Transverse colon (tissue), 4 donors: ENCODE measurements around the gene AGPS. TPM values are rescaled to one million over a fixed set of nuclear protein-coding genes. Genes with fewer than 3 reads are reported as not detected.

Source experiments
- DNase-seq: peaks from one replicate; pipeline ENCODE4 v3.0.0-alpha.2; 2019
- H3K27ac ChIP-seq, 4 donors: fragments of 200-600 bp; sonication (generic); 2 replicates each; pipeline ENCODE4 v1.5.1; 2016 to 2018; ENCODE audit warnings: inconsistent platforms in 4 of 4
- H3K27me3 ChIP-seq: fragments of 200-600 bp; sonication (generic); 2 replicates; pipeline ENCODE4 v1.5.1; 2017; ENCODE audit warnings: inconsistent platforms
- H3K36me3 ChIP-seq, 4 donors: fragments of 200-600 bp; sonication (generic); 2 replicates each; pipeline ENCODE4 v1.5.1; 2017 to 2019; ENCODE audit warnings: inconsistent platforms in 4 of 4
- H3K4me1 ChIP-seq, 4 donors: fragments of 200-600 bp; sonication (generic); 2 replicates each; pipeline ENCODE4 v1.5.1; 2017 to 2020; ENCODE audit warnings: inconsistent platforms in 4 of 4
- H3K4me3 ChIP-seq, 4 donors: fragments of 200-600 bp; sonication (generic); 1 replicate in 1 of 4; 2 replicates in 3 of 4; pipeline versions ENCODE4 v1.5.1 to v1.6.1; 2017 to 2019; ENCODE audit warnings: inconsistent platforms in 4 of 4
- H3K9me3 ChIP-seq, 2 donors: fragments of 200-600 bp; sonication (generic); 2 replicates each; pipeline ENCODE4 v1.5.1; 2017 to 2019; ENCODE audit warnings: inconsistent platforms in 2 of 2
- EP300 ChIP-seq: sonication (generic); formaldehyde crosslinking; IDR thresholded peaks from one replicate; pipeline ENCODE4 v1.6.1; 2017; ENCODE audit warnings: antibody characterized with exemption, low read depth
- POLR2A ChIP-seq: fragments of 450-650 bp; IDR thresholded peaks from one replicate; pipeline ENCODE4 v1.6.1; 2016; ENCODE audit warnings: antibody characterized with exemption, mild to moderate bottlenecking, moderate library complexity
- POLR2AphosphoS5 ChIP-seq, 3 donors: sonication (generic); formaldehyde crosslinking; IDR thresholded peaks; one replicate each; pipeline ENCODE4 v1.6.1; 2016; ENCODE audit warnings: antibody characterized with exemption in 3 of 3
- WGBS, 2 donors: methylation state at CpG; one replicate each; pipeline ENCODE4 v1.1.5; 2018; ENCODE audit warnings: low coverage in 1 of 2; 5-methylcytosine and 5-hydroxymethylcytosine counted together
- in situ Hi-C, 4 donors: fragments of 200-750 bp; cut with MboI; loops; one replicate each; pipeline versions ENCODE4 v1.15.0 to v1.15.1; 2017; ENCODE audit warnings: low sequenced_read_pairs in 3 of 4, low pct_ligation_motif_present in 1 of 4, low pct_unique_long_range_greater_than_20kb in 1 of 4
- intact Hi-C: fragments of 100-400 bp; cut with DNase I; formaldehyde crosslinking; loops from one replicate; pipeline ENCODE4 v1.15.1; 2023; ENCODE audit warnings: low total_unique reads
- total RNA-seq, 4 donors: library from RNA; depleted of rRNA; stranded (reverse); fragments of >200 nt; gene quantifications; one replicate each; pipeline ENCODE4 v1.1.0, GENCODE V29; 2016
- TF ChIP-seq, protein P1 (sequence below), 5 experiments: fragments of 200-600 bp in 3 of 5; fragments of 450-650 bp in 2 of 5; sonication (generic) in 3 of 5; IDR thresholded peaks; 1 replicate in 2 of 5; 2 replicates in 3 of 5; pipeline ENCODE4 v1.5.1; 2016 to 2017; ENCODE audit warnings: antibody characterized with exemption in 5 of 5, inconsistent platforms in 3 of 5, mild to moderate bottlenecking in 2 of 5, moderate library complexity in 1 of 5

Gene AGPS
- total RNA-seq, 4 donors from 2014 or later, result 15.0 to 81.6 (median 58.1) TPM

DNA sequence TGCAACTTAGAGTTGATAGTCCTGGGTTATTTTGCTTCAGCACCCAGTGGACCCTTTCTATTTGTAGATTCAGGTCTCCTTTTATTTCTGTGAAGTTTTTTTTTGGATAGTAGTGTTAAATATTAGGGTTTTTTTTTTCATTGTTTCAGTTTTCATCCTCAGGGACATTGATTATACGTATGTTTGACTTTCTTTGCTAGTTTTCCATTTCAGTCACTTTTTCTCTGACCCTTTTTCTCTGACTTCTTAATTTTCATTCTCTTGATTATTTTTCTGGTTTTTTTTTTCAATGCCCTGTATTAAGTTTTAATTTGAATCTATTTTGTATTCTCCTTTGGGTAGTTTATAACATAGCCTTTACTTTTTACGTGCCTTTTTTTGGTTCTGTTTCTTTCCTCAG is 79.4 kb downstream of the AGPS start:
- in situ Hi-C loops, result no loop called here
- peaks cover 0 to 8% (median 0%) of the 10 kb centered on the region in 4 donors for H3K4me1 ChIP-seq
- 97 to 100% methylated on average over 2 of the region's 2 CpGs for WGBS, 2 donors
- H3K27ac ChIP-seq, result no peak overlapping the region
- H3K9me3 ChIP-seq, result peaks cover 11 to 14% of the 10 kb centered on the region in 2 donors
- no peak for DNase-seq
- peaks cover 0 to 19% (median 4%) of the 10 kb centered on the region in 4 donors for H3K36me3 ChIP-seq
- H3K4me3 ChIP-seq, result no peak overlapping the region
- no peaks in the 10 kb centered on the region for H3K27me3 ChIP-seq
- TF ChIP-seq POLR2A, result no peak
- no peak for TF ChIP-seq EP300
- no peak for TF ChIP-seq POLR2AphosphoS5 (IDR thresholded peaks at IDR 0.05)
- TF ChIP-seq, protein P1, sequence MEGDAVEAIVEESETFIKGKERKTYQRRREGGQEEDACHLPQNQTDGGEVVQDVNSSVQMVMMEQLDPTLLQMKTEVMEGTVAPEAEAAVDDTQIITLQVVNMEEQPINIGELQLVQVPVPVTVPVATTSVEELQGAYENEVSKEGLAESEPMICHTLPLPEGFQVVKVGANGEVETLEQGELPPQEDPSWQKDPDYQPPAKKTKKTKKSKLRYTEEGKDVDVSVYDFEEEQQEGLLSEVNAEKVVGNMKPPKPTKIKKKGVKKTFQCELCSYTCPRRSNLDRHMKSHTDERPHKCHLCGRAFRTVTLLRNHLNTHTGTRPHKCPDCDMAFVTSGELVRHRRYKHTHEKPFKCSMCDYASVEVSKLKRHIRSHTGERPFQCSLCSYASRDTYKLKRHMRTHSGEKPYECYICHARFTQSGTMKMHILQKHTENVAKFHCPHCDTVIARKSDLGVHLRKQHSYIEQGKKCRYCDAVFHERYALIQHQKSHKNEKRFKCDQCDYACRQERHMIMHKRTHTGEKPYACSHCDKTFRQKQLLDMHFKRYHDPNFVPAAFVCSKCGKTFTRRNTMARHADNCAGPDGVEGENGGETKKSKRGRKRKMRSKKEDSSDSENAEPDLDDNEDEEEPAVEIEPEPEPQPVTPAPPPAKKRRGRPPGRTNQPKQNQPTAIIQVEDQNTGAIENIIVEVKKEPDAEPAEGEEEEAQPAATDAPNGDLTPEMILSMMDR (IDR thresholded peaks at IDR 0.05), result no peak
- intact Hi-C loops, result no loop called here

DNA sequence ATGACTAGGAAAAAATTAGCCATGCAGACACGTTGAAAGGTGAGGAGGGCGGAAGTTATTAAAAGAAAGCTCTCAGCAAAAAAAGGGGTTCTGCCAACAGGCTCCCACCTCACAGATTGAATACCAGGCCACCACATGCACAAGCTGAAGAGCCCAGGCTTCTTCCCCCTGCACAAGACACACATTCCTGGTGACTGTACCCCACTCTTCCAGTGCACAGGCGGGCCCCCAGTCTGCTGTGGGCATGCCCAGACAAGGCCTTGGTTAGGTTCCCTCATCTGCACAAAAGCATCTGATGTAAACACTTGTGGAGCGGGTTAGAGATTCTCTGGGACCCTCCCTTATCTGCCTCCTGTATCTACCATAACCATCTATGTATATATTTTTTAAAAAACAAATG is 81.7 kb downstream of the AGPS start:
- Histone ChIP-seq H3K4me1 (no peaks in the 10 kb centered on the region), H3K9me3 (peaks cover 11 to 20% of the 10 kb centered on the region in 2 donors), H3K36me3 (peaks cover 0 to 25% (median 4%) of the 10 kb centered on the region in 4 donors), H3K27ac (no peak overlapping the region), H3K4me3 (no peak overlapping the region), H3K27me3 (no peaks in the 10 kb centered on the region)
- TF ChIP-seq POLR2AphosphoS5 (IDR thresholded peaks at IDR 0.05) (no peak), EP300 (no peak), POLR2A (no peak)
- TF ChIP-seq, protein P1 (IDR thresholded peaks at IDR 0.05), result no peak
- DNase-seq, result no peak
- WGBS, 2 donors, result 97 to 98% methylated on average over 4 of the region's 4 CpGs
- intact Hi-C loops, result no loop called here
- in situ Hi-C loops, result no loop called here

DNA sequence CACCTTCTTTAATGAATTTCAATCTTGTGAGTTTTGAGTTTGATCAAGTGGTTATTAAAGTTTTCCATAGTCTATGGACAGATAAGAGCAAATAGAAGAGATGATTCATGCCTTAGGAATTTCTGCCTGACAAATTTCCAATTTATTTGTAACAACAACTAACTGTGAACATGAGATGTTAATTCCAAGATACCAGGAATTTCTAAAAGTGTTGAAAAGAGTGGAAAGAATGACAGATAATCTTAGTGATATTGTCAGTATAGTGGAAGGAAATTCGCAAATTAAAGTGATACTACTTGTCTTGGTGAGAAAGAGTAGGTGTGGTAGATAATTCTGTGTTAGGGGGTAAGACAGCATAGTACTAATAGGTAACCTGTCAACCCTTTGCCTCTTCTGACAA is 82.4 kb downstream of the AGPS start:
- in situ Hi-C loops (loop anchor here in 1 of 4 donors (25.0 kb wide), 1 partner anchor 237 kb away; no protein-coding TSS in a partner anchor), intact Hi-C loops (no loop called here)

DNA sequence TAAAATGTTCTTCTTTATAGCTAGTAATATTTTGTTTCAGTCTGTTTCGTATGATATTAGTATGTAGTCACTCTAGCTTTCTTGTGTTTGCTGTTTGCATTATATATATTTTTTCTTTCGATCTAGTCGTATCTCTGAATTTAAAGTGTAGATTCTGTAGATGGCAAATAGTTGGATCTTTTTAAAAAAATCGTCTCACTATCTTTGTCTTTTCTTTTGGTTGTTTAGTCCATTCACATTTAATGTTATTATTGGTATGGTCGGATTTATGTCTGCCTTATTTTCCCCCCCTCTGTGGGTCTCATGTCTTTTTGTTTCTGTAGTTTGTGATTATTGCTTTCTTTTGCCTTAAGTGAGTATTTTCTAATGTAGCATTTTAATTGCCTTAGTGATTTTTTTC is 84.3 kb downstream of the AGPS start:
- Histone ChIP-seq H3K27ac (no peak overlapping the region), H3K27me3 (no peaks in the 10 kb centered on the region), H3K4me1 (no peaks in the 10 kb centered on the region), H3K36me3 (peaks cover 0 to 18% (median under 1%) of the 10 kb centered on the region in 4 donors), H3K9me3 (peaks cover 6 to 13% of the 10 kb centered on the region in 2 donors), H3K4me3 (no peak overlapping the region)
- 98 to 99% methylated on average over 5 of the region's 5 CpGs for WGBS, 2 donors
- intact Hi-C loops, result no loop called here
- no peak for TF ChIP-seq POLR2A
- TF ChIP-seq POLR2AphosphoS5 (IDR thresholded peaks at IDR 0.05), result no peak
- no peak for TF ChIP-seq EP300
- TF ChIP-seq, protein P1 (IDR thresholded peaks at IDR 0.05), result no peak
- no peak for DNase-seq
- in situ Hi-C loops, result loop anchor here in 1 of 4 donors (25.0 kb wide), 1 partner anchor 235 kb away; no protein-coding TSS in a partner anchor

More for the DNA sequence above, 82.4 kb downstream of the AGPS start:
- peaks cover 0 to 25% (median 4%) of the 10 kb centered on the region in 4 donors for H3K36me3 ChIP-seq
- H3K27ac ChIP-seq, result no peak overlapping the region
- DNase-seq, result no peak
- H3K27me3 ChIP-seq, result no peaks in the 10 kb centered on the region
- 96 to 100% methylated on average over 1 of the region's 1 CpG for WGBS, 2 donors
- H3K4me3 ChIP-seq, result no peak overlapping the region
- H3K4me1 ChIP-seq, result no peaks in the 10 kb centered on the region
- TF ChIP-seq EP300, result no peak
- TF ChIP-seq, protein P1 (IDR thresholded peaks at IDR 0.05), result no peak
- no peak for TF ChIP-seq POLR2A
- no peak for TF ChIP-seq POLR2AphosphoS5 (IDR thresholded peaks at IDR 0.05)
- H3K9me3 ChIP-seq, result peaks cover 11 to 20% of the 10 kb centered on the region in 2 donors
